ENCODE data around the gene IVD. TPM values are rescaled to one million over a fixed set of nuclear protein-coding genes. Genes with fewer than 3 reads are reported as not detected.

The IVD gene
- total RNA-seq, 1 donor from 2014 or later: 106 TPM

DNA sequence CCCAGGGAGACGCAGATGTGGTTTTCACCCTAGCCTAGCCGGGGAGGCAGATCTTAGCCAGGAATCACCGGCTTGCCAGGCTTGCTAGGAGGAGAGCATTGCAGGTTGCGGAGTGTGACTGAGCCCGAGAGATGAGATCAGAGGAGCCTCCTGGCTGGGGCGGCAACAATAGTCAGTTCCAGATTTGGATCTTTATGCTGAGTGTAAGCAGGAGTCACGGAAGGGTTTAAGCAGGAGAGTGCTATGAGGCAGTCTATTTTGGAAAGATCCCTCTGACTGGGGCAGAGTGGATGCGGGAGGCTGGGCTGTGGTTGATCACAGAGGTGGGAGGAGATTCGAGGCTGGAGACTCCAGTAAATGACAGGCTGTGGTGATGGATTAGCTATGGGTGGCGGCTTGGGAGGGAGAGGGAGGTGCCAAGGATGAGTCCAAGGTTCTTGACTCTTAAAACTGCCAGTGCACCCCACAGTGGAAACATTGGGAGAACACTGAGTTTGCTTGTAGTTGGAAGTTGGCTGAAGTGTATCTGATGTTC is 24.7 kb downstream of the IVD start:
- DNase-seq: no peak
- H3K27ac ChIP-seq (replicated peaks): no peak overlapping the region
- peaks cover 4% of the 10 kb centered on the region for H3K27me3 ChIP-seq (ENCODE audit: low read depth)
- intact Hi-C loops (cut with micrococcal nuclease): no loop called here
- H3K9me3 ChIP-seq (replicated peaks): no peaks in the 10 kb centered on the region
- no peak overlapping the region for H3K4me3 ChIP-seq
- H3K4me1 ChIP-seq: no peaks in the 10 kb centered on the region
- TF ChIP-seq, protein P1, sequence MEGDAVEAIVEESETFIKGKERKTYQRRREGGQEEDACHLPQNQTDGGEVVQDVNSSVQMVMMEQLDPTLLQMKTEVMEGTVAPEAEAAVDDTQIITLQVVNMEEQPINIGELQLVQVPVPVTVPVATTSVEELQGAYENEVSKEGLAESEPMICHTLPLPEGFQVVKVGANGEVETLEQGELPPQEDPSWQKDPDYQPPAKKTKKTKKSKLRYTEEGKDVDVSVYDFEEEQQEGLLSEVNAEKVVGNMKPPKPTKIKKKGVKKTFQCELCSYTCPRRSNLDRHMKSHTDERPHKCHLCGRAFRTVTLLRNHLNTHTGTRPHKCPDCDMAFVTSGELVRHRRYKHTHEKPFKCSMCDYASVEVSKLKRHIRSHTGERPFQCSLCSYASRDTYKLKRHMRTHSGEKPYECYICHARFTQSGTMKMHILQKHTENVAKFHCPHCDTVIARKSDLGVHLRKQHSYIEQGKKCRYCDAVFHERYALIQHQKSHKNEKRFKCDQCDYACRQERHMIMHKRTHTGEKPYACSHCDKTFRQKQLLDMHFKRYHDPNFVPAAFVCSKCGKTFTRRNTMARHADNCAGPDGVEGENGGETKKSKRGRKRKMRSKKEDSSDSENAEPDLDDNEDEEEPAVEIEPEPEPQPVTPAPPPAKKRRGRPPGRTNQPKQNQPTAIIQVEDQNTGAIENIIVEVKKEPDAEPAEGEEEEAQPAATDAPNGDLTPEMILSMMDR (IDR thresholded peaks at IDR 0.05; ENCODE audit: borderline replicate concordance): no peak
- H3K36me3 ChIP-seq: no peaks in the 10 kb centered on the region

DNA sequence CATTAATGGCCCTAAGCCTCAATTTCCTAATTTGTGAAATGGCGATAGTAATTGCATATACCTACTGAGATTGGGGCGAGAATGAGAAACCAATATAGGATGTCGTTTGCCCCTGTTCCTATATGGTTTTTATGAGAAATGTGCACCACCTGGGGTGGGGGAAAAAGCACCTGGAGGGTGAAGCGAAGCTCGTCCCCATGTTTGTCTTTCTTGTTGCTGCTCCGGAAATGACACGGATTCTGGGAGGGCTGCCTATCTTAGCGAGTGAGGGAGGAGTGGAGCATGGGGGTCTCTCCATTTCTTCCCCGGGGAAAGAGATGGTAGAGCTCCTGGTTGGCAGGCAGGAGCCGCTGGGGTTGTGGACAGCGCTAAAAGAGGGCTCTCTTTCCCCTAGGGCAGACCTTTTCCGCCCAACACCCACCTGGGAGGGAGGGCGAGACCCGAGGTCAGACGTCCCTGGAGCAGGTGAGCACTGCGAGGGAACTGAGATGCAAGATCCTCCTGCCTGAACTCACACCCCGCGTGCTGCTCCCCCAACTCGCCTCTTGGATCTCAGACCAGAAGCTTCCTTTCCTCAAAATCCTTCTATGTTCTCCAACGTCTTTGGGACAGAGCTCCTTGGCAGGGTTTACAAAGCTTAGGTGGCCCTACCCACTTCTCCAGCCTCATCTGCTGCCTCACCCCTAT is 29.6 kb downstream of the IVD start:
- Histone ChIP-seq H3K4me1 (peaks cover 43% of the 10 kb centered on the region), H3K4me3 (peak overlapping the region; percentile 66), H3K9me3 (replicated peaks) (no peaks in the 10 kb centered on the region), H3K27ac (replicated peaks) (no peak overlapping the region), H3K27me3 (ENCODE audit: low read depth) (peaks cover 31% of the 10 kb centered on the region), H3K36me3 (no peaks in the 10 kb centered on the region)
- TF ChIP-seq, protein P1 (IDR thresholded peaks at IDR 0.05; ENCODE audit: borderline replicate concordance): no peak
- intact Hi-C loops (cut with micrococcal nuclease): no loop called here
- no peak for DNase-seq

GRCh38 chr15:40435710-40436089 is 30.1 kb downstream of the IVD start:
- Histone ChIP-seq H3K27me3 (ENCODE audit: low read depth) (peaks cover 31% of the 10 kb centered on the region), H3K9me3 (replicated peaks) (no peaks in the 10 kb centered on the region), H3K4me3 (peak overlapping the region; percentile 66), H3K4me1 (peaks cover 47% of the 10 kb centered on the region), H3K27ac (replicated peaks) (no peak overlapping the region), H3K36me3 (no peaks in the 10 kb centered on the region)
- intact Hi-C loops (cut with micrococcal nuclease): no loop called here
- TF ChIP-seq, protein P1 (IDR thresholded peaks at IDR 0.05; ENCODE audit: borderline replicate concordance): no peak
- no peak for DNase-seq

- intact Hi-C loops (cut with micrococcal nuclease): no loop called here
- Histone ChIP-seq H3K9me3 (replicated peaks) (no peaks in the 10 kb centered on the region), H3K36me3 (no peaks in the 10 kb centered on the region), H3K4me3 (peak overlapping the region; percentile 66), H3K27ac (replicated peaks) (no peak overlapping the region), H3K27me3 (ENCODE audit: low read depth) (peaks cover 31% of the 10 kb centered on the region), H3K4me1 (peaks cover 50% of the 10 kb centered on the region)
- no peak for DNase-seq
- TF ChIP-seq, protein P1 (IDR thresholded peaks at IDR 0.05; ENCODE audit: borderline replicate concordance): no peak
These were observed 30.7 kb downstream of the IVD start for GRCh38 chr15:40436116-40436891.

- Histone ChIP-seq H3K27ac (replicated peaks) (no peak overlapping the region), H3K4me3 (peak overlapping the region; percentile 66), H3K9me3 (replicated peaks) (no peaks in the 10 kb centered on the region), H3K27me3 (ENCODE audit: low read depth) (peaks cover 31% of the 10 kb centered on the region), H3K36me3 (no peaks in the 10 kb centered on the region), H3K4me1 (peaks cover 54% of the 10 kb centered on the region)
- TF ChIP-seq, protein P1 (IDR thresholded peaks at IDR 0.05; ENCODE audit: borderline replicate concordance): no peak
- intact Hi-C loops (cut with micrococcal nuclease): no loop called here
- DNase-seq: no peak
These were observed 31.5 kb downstream of the IVD start for GRCh38 chr15:40436892-40437751.

Measured in left ventricle myocardium inferior (tissue), 1 donor.